GM03348 (cell line): ENCODE data around the gene ANKRD28.

Source experiments
- DNase-seq: peaks from one replicate; pipeline ENCODE4 v3.0.0; 2012; ENCODE audit warnings: low spot score

Gene ANKRD28

DNA sequence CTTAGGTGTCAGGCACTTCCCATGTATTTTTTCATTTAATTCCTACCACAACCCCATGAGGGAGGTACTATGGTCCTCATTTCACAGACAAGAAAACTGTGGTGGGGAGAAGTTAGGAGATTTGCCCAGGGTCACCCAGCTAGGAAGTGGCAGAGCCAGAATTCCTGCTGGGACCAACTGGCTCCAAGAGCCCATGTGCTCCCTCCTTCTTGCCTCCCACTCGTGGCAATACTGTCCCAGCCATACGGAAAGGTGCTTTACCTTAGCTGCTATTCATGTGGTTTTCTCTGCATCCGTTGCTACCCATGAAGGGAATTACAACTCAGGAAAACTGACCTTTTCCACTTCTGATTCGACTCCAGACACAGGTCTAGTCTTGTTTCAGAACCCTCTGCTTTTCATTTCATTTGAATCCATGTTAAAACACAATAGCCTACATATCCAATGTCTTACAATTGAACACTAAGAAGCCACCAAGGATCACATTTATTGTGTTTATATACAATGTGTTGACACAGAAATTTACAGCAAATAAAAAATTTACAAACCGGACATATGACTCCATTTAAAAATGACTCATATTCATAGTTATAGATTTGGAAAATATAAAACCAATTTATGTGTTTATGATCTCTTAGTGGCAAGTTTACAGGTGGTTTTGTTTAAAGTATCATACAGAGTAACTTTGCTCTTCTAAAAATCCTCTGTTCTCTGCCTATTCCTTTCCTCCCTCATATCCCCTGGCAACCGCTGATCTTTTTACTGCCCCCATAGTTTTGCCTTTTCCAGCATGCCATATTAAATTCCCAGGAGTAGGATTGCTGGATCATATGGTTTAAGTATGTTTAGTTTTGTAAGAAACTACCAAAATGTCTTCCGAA lies 137.5 kb downstream of the ANKRD28 start:
- DNase-seq, result no peak

DNA sequence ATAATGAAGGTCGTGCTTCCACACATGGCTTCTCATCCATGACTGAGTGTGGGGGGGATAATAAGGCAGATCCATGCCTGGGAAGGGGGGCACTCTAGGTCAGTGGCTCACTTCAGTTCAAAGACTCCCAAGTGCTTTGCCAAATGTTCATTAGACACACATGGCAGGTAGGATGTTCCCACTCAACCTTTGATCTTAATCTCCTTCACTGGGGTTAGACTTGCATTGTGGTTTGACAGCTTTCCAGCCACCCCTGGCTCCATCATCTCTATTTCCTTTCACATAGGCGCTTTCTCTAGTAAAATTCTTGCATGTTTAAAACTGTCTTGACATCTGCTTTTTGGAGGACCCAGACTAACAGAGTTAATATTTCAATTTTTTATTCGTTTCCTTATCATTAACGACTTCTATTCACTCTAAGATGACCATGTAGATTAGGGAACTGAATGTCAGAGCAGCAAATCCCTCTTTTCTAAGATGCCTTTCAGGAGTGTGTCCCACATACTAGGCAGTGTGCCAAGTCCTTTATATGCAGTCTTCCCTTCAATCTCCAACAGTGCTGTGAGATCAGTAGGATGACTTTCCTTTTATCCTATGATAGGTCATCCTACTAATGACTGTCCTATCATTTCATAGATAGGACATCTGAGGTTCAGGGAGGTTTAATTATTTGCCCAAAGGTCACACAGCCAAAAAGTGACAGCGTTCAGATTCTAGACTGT lies 138.4 kb downstream of the ANKRD28 start:
- DNase-seq, result no peak

DNA sequence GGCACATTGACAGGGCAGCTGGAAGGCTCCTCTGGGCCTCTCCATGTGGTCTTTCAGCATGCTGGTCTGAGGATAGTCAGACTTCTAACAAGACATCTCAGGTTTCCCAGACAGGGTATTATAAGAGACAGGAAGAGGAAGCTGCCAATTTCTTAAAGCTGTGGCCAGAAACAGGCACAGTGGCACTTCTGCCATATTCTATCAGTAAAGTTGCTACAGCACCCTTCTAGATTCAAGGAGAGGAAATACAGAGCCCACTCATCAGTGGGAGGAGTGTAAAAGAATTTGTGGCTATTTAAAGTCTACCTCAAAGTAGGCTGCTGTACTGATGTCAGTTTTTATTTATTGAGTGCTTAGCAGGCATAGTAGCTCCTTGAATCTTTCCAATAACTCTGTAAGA lies 140.8 kb downstream of the ANKRD28 start:
- DNase-seq, result no peak

DNA sequence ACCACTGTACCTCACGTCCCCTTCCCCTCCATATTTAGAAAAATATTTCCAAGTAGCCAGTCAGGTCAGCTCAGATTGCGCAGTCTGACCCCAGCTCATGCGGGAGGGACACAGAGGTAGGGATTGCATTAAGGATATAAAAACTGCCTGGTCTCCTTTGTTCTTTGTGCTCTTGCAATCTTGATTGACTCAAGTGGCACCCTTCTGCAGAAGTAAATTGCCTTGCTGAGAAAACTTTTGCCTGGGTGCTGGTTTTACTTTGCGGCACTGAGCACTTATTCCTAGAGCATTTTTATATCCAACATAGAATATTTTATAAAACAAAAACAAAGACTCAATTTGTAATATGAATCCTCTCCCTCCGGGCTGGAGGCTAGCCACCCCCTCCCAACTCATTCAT lies 141.4 kb downstream of the ANKRD28 start:
- no peak for DNase-seq

DNA sequence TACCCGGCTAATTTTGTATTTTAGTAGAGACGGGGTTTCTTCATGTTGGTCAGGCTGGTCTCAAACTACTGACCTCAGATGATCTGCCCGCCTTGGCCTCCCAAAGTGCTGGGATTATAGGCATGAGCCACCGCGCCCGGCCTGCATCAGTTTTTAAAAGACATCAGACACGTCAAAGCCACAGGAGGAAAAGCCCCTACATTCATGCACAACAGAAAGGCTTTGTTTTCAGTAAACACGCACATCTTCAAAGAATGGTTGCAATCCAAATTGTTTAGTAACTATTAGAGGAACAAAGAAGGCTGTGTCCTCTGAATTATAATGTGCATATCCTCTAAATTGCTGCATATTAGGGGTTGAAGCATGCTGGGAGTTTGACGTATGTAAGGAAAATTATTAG lies 142.9 kb downstream of the ANKRD28 start:
- DNase-seq, result no peak

DNA sequence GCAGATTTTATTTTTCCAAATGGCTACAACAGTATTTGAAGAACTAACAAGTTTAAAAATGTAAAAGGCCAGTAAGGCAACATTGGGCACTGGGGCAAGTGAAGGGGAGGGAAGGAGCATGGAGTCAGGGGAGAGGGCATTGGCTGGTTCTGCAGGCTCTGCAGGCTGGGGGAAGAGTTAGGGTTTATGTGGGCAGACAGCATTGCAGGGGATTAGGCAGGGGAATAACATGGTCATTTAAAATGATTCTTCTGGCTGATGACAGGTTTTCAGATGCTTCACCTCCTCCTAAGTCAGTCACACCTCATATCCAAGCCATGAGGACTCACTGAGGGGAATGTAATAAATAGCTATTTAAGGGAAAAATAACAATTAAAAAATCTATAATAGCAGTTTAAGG lies 143.7 kb downstream of the ANKRD28 start:
- no peak for DNase-seq

DNA sequence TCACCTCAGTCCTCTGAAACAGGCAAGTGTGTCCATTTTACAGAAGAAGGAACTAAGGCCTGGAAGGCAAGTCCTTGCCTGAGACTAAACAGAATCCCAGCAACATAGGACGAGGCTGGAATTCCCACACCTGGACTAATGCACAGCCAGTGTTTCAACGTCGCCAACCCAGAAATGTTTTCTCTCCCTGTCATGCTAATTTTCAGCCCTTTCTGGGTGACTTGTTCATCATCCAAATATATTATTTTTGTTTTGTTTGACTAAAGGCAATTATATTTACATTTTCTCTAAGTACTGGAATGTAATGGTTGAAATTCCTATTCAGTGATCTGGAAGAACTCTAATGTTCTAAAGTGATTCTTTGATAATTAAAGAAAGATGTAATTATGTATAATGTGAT lies 144.5 kb downstream of the ANKRD28 start:
- DNase-seq, result no peak

DNA sequence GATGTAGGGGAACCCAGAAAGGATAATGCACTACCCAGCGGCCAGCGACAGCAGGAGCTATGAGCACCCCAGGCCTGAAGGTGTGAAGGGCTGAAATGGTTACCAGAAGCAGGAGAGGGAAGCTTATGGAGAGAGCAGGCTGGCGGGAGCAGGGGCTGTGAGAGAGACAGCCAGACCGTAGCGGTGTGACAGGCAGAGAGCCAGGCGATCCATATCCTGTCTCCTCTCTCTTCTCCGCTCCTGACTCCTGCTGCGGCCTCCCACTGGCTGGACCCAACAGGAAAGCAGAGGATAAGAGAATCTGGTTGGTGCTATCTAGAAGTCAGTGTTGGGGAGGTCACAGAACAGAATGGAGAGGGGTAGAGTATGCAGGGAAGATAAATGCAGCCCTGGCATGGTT lies 146.4 kb downstream of the ANKRD28 start:
- DNase-seq, result no peak

DNA sequence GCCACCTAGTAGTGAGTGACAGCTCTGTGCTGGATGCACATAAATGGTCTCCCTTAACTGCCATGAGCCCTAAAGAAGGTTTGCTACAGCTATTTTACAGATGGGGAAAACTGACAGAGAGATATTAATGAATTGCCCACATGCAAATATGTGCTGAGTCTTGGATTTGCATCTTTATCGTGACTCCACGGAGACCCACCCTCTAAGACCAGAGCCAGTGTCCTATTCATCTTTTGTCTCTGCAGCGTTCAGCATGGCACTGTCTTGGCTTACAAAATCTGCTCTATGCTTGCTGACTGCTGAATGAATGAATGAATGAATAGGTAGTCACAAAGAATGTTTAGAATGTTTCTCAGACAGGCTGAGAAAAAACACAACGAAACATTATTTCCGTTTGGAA lies 147.9 kb downstream of the ANKRD28 start:
- no peak for DNase-seq

DNA sequence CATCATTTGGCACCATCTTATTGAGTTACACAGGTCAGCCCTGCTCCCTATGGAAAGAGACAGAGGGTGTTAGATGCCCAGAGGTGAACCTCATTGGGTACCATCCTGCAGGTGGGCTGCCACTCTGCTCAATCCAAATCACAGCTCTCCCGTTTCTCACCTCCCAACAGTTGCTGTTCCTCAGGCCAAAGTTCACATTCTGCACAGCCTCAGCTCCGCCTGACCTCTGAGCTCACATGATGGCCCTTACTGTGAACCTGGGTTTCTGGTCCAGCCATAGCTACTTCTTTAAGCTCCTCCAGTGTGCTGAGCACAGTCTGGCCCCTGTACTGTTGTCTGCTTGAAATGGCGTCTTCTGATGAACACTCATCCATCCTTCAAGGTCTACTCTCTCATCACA lies 148.4 kb downstream of the ANKRD28 start:
- no peak for DNase-seq

DNA sequence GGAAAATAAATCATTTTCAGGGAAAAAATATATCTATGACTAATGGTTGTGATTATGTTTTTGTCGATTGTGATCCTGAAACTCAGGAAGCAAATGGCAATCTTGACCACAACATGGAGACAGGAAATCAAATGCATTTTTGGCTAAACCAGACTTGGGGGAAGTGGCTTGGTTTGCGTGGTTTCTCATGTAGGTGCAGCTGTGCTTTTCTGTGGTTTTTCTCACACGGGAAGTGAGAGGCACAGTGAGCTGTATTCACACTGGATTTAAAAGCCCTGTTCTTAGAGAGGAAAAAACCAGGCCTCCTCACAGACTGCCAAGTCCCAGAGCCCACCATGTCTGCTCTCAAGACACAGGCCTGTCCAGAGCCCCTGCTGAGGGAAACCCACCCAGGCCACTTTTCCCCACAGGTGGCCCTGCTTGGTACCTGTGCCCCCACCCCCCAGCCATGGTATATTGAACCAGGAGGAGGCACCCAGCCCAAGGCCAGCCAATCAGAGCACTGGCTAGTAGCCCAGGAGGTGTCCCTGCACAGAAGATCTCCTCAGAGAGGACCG lies 150.1 kb downstream of the ANKRD28 start:
- peak; percentile 78 for DNase-seq

DNA sequence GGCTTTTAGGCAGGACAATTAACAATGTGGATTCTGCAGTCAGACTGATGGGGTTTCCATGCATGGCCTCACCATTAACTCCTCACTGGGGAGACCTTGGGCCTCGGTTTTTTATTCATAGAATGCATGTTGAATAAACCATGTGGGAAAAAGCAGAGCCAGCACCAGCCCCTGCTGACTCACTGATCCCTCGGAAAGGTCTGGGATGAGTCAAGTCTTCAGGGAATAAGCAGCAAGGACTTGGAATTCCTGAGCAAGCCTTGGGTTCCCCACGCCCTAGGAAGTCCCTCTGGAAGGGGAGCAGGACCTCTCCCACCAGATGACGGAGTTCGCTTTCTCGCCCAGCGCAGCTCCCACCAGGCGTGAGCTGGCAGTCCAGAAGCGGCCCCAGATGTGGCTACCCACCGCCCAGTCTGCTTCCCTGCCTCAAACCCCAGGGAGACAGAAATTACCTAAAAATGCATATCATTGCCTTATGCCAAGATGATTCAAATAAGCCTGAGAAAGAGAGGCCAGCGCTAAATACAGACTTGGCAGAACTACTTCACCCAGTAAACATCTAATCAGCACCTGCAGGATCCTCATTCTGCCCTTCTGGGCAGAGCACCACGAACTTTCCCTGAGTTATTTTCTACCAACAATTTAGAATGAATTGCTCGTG lies 150.8 kb downstream of the ANKRD28 start:
- peak; percentile 92 for DNase-seq

DNA sequence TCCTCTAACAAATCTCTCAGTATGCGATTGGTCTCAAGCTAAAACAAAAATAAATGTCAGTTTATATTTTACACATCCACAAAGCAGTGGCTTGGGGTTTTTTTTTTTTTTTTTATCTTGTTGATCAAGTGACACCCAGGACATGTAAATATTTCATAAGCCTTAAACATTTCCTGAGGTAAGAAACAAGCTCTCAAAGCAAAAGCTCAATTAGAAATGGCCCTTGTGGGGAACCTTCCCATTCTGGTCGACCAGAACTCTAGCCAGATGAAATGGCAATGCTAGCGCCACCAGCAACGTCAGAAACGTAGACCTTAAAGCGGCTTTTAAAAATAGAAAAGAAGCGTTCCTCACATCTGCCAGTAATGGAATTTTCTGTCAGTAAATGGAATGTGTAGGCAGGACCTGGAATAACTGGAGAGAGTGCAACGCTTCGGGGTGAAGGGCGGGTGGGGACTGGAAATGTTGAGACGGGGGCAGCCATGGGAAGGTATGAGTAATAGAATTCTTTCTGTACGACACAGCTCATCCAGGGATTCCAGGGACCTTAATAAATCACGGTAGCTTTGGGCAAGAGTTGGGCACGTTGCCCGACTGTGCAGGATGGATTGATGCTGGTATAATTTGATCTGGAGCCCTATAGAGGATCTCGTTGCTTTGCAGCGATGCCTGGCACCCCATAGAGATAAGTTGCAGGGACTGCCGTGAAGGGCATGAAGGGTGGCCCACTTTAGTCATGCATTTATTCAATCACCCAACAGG lies 151.9 kb downstream of the ANKRD28 start:
- DNase-seq, result peak; percentile 78

DNA sequence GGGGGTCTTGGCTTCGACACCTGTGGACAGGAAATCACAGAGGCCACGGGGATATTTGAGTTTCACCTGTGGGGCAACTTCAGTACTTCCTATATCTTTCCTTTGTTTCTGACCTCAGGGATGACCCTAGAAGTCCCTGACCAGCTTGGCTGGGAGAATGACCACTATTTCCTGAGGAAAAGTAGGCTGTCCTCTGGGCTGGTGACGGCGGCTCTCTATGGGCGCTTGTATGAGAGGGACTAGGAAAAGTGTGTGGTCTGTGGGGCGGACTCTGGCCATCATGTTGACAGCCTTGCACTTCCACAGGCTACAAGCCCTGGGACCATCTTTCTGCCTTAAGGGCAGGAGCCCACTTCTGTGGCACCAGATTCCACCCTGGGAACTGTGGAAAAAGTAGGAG lies 152.5 kb downstream of the ANKRD28 start:
- no peak for DNase-seq

DNA sequence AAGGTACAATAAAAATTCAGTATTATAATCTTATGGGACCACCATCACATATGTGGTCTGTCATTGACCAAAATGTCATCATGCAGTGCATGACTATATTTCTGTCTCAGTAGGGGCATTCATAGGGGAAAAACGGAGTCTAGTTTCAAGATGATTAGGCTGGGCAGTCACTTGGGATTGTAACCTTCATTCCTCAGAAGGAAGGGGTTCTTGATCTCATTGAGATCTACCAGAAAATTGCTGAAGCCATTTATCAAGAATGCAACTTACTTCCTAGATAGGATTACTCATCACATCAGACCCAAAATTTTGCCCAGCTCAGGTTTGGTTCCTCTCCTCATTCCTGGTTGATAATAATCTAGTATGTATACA lies 158.9 kb downstream of the ANKRD28 start:
- DNase-seq, result no peak

DNA sequence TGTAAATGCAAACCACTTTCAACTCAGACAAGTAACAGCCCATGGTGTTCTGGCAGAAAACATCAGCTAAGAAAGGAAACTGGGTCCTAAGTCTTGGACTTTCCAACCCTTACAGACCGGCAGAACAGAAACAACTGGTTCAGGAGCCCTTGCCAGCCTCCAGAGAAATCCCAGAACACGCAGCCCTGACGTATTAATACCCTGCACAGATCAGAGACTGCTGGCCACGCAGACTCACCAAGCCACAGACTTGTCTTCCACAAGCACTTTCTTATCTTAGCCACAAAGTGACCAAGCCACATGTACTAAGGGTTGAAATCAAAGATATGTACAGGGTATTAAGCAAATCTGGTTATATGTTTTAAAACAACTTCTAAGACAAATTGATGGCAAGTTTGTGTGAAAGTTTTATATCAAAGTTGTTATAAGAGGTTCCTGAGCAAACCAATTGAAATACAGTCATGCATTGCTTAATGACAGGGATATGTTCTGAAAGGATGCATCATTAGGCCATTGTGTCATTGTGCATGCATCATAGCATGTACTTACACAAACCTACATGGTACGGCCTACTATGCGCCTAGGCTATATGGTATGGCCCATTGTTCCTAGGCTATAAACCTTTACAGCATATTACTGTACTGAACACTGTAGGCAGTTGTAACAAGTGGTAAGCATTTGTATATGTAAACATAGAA lies 159.4 kb downstream of the ANKRD28 start:
- no peak for DNase-seq

DNA sequence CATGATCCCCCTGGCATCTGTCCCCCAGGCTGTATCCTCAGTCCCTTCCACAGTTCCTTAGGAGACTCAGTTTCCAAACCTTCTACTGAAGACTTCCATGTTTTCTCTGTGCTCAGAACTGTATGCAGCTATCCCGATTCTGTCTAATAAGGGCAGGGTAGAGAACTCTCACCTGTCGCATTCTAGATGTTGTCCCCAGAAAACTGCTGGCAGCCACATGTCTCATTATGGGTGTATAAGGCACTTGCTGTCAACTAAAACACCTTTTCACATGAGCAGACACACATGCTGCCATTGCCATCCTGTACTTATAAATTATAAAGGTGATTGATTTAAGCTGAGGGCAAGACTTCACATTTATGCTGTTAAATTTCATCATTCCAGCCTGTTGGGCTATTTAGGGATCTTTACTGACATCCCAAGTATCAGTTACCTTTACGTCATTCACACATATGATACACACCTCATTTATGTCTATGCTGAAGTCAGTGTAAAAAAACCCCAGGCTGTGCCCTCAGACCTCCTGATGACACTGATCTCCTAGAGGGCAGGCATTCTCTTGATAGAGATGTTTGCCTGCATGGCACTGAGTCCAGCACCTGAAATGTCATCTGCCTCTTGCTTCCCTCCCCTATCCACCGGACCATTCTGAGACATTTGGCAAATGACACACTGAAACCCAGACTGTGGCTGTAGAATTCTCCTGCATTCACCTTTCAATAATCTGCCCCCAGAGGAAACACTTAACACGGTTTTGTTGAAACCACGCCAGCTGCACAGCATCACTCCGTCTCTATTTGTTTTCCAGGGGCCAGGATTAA lies 160.4 kb downstream of the ANKRD28 start:
- DNase-seq, result no peak

DNA sequence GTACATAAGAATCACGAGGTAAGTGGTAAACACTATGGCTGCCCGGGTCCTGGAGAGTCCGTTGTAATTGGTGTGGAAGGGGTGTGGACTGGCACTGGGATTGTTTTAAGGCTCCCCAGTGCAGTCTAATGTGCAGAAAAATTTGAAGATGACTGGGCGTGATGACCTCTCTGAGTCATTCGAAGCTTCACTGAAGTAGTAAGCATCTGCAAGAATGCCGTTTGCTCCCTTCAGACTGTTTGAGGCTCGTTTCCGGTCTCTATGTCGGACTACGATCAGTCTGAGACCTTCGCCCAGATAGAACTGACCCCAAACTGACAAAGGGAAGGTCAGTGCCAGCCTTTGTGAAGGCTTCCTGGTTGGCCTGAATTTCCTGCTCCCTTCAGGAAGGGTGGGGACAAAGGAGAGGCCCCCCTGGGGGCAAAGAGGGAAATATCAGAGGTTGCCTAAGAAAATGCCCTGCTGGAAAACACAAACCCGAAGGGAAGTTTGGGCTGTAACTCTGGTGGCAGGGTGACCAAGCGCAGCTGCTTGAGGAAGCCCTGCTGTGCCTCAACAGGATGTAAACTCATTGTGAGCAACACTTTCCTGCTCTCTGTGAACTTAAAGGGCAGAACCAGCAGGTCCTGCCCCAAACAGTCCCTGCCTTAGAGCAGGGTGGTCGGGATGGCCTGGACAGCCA lies 161.6 kb downstream of the ANKRD28 start:
- DNase-seq, result peak; percentile 84

DNA sequence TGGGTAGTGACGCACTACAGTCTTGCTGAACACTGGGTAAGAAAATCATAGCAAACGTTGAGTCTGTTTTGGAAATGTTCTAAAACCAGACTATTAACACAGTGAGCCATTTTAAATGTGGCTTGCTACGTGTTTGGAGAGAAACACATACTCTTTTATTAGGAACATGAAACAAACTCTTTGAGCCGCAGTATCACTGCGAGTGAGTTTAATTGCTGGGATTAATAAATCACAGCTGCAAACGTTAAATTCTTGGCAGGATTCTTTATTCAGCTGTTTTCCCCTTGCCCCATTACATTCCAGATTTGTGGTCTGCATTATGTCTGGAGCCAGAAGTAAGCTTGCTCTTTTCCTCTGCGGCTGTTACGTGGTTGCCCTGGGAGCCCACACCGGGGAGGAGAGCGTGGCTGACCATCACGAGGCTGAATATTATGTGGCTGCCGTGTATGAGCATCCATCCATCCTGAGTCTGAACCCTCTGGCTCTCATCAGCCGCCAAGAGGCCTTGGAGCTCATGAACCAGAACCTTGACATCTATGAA lies 162.6 kb downstream of the ANKRD28 start:
- peak; percentile 78 for DNase-seq

DNA sequence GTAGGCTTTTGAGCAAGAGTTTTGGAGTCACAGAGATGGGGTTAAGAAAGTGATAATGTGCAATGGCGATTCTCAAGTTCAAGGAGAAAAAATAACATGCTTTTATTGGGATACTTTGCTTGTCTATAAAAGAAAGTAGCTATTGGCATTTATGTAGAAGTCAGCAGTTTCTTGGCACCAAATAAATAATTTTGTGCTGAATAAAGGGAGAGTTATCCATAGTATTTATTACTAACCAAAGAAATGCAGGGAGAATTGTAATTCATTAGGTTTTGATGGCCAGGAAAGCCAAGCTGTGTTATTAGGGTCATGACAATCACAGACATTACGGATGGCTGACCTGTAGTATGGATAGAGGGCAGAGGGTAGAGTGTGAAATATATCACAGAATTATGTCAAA lies 163.1 kb downstream of the ANKRD28 start:
- DNase-seq, result no peak
